Loucy (cell line): ENCODE measurements around the gene REC8.

ENCODE experiments used
- EZH2phosphoT487 ChIP-seq: fragments of 200-600 bp; IDR thresholded peaks from 2 replicates; pipeline ENCODE4 v1.6.1; 2018; ENCODE audit warnings: antibody characterized with exemption, mild to moderate bottlenecking, moderate library complexity, borderline replicate concordance
- TF ChIP-seq, protein P1 (sequence below): fragments of 200-600 bp; sonication (generic); conservative IDR thresholded peaks from 2 replicates; pipeline ENCODE4 v1.5.1; 2014; ENCODE audit warnings: mild to moderate bottlenecking, antibody characterized with exemption, low read length

DNA sequence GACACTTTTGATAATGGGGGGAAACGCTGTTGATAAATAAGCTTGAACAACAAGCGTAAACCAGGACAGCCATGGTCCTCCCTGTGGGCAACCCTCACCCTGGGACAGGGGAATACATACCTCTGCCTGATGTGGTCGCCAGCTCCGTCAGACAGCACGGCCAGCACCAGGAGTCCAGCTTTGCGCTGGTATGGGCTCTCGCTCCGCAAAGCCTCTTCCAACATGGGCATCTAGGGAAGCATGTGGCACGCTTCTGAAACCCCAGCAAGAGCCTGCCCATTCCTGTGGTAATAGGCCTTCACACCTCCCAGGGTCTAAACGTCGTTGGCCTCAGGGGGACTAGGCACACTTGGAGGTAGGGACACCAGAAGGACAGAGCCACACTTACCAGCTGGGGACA, 13.9 kb downstream of the REC8 start:
- TF ChIP-seq, protein P1, sequence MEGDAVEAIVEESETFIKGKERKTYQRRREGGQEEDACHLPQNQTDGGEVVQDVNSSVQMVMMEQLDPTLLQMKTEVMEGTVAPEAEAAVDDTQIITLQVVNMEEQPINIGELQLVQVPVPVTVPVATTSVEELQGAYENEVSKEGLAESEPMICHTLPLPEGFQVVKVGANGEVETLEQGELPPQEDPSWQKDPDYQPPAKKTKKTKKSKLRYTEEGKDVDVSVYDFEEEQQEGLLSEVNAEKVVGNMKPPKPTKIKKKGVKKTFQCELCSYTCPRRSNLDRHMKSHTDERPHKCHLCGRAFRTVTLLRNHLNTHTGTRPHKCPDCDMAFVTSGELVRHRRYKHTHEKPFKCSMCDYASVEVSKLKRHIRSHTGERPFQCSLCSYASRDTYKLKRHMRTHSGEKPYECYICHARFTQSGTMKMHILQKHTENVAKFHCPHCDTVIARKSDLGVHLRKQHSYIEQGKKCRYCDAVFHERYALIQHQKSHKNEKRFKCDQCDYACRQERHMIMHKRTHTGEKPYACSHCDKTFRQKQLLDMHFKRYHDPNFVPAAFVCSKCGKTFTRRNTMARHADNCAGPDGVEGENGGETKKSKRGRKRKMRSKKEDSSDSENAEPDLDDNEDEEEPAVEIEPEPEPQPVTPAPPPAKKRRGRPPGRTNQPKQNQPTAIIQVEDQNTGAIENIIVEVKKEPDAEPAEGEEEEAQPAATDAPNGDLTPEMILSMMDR: no peak
- TF ChIP-seq EZH2phosphoT487: no peak
